Caco-2 (cell line): Measurements from ENCODE around the gene BAHCC1. TPM values are rescaled to one million over a fixed set of nuclear protein-coding genes. Genes with fewer than 3 reads are reported as not detected.

Experiments
- BruUV-seq: library from RNA; stranded (reverse); fragments of 400-500 nt; replicated peaks from 2 replicates; lab custom pipeline; 2021; lab: Mats Ljungman, UMichigan
- CTCF ChIA-PET: fragments of 300-600 bp; sonication (Branson Sonifier 250); formaldehyde crosslinking; loops from one replicate; lab custom pipeline; 2022; ENCODE audit warnings: antibody characterized with exemption; lab: Charles Lee
- POLR2A ChIA-PET: fragments of 300-600 bp; sonication (Branson Sonifier 250); formaldehyde crosslinking; loops from one replicate; lab custom pipeline; 2022; ENCODE audit warnings: antibody characterized with exemption; lab: Charles Lee
- DNase-seq, 2 experiments: peaks; one replicate each; pipeline versions ENCODE4 v3.0.0 to v3.0.0-alpha.2; 2020 to 2022
- H3K27me3 ChIP-seq: replicated peaks from 2 replicates; pipeline ENCODE4 v1.6.0; 2011; ENCODE audit warnings: low read length; ENCODE audit not compliant: control insufficient read depth, insufficient read depth
- H3K36me3 ChIP-seq: 2 replicates; pipeline ENCODE4 v1.5.1; 2011; ENCODE audit warnings: low read length; ENCODE audit not compliant: control insufficient read depth, insufficient read depth
- H3K4me1 ChIP-seq: fragments of 250-450 bp; sonication (Bioruptor Pico); 2 replicates; pipeline ENCODE4 v1.5.1; 2020; ENCODE audit warnings: mild to moderate bottlenecking
- H3K4me3 ChIP-seq: 2 replicates; pipeline ENCODE4 v1.5.1; 2011; ENCODE audit warnings: low read depth, mild to moderate bottlenecking, control low read depth, low read length
- H3K9me3 ChIP-seq: fragments of 250-450 bp; sonication (Bioruptor Pico); 2 replicates; pipeline ENCODE4 v1.5.1; 2020; ENCODE audit warnings: mild to moderate bottlenecking, moderate library complexity
- H3K27ac Mint-ChIP-seq: one replicate; pipeline ENCODE4 v1.8.0; 2022; ENCODE audit warnings: mixed read lengths; ENCODE audit not compliant: unreplicated experiment
- H3K27me3 Mint-ChIP-seq: one replicate; pipeline ENCODE4 v1.8.0; 2022; ENCODE audit warnings: mixed read lengths; ENCODE audit not compliant: insufficient read depth, unreplicated experiment
- H3K36me3 Mint-ChIP-seq: one replicate; pipeline ENCODE4 v1.8.0; 2022; ENCODE audit warnings: mild to moderate bottlenecking, mixed read lengths; ENCODE audit not compliant: insufficient read depth, unreplicated experiment
- H3K4me1 Mint-ChIP-seq: one replicate; pipeline ENCODE4 v1.8.0; 2022; ENCODE audit warnings: low read depth, mixed read lengths; ENCODE audit not compliant: unreplicated experiment
- H3K4me3 Mint-ChIP-seq: one replicate; pipeline ENCODE4 v1.8.0; 2022; ENCODE audit warnings: mild to moderate bottlenecking, moderate library complexity, mixed read lengths; ENCODE audit not compliant: unreplicated experiment
- H3K9me3 Mint-ChIP-seq: one replicate; pipeline ENCODE4 v1.8.0; 2022; ENCODE audit warnings: mixed read lengths; ENCODE audit not compliant: unreplicated experiment
- CTCF ChIP-seq, 2 experiments: fragments of 200-600 bp in 1 of 2; IDR thresholded peaks; 1 replicate in 1 of 2; 2 replicates in 1 of 2; pipeline versions ENCODE4 v1.5.1 to v1.8.0; 2011 to 2022; ENCODE audit warnings: antibody characterized with exemption in 1 of 2, control low read depth in 1 of 2, inconsistent platforms in 1 of 2, low read depth in 1 of 2, low read length in 1 of 2, mild to moderate bottlenecking in 1 of 2, moderate library complexity in 1 of 2; ENCODE audit not compliant: insufficient read depth in 1 of 2, severe bottlenecking in 1 of 2, unreplicated experiment in 1 of 2
- intact Hi-C: fragments of 100-400 bp; cut with micrococcal nuclease; formaldehyde crosslinking; loops from one replicate; pipeline ENCODE4 v1.10.0; 2022; ENCODE audit not compliant: unreplicated experiment
- total RNA-seq: library from RNA; stranded (reverse); gene quantifications from 2 replicates; pipeline ENCODE4 v1.2.3, GENCODE V29; 2022

BAHCC1 gene
- total RNA-seq, 1 experiment from 2014 or later: 10.2 TPM

DNA sequence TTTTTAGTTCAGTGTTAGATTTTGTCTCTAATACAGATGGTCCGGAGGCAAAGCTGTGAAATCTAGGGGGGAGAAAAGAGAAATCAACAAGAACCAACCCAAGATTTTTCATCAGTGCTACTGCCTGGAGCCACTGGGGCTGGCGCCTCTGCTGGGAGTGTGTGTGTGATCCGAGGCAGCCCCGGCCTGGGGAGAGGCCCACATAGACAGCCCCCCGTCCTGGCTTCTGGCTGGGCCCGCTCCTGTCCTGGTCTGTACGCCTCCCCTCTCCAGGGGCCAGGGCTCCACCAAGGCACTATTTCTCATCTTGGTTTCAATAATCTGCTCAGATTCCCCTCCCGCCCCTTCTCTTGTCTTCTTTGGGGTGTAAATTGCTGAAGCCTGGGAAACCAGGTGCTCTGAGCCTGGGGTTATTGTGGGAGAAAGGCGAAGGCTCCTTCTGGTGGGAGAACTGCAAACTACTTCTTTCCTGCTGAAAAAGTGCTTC, 7.8 kb downstream of the BAHCC1 start:
- no peak overlapping the region for H3K4me3 ChIP-seq
- ChIA-PET CTCF (no interaction called here), POLR2A (interaction anchor here (0.6 to 0.7 kb wide), 2 partner anchors 8 to 94 kb away, joined by 3 to 7 read pairs; no protein-coding TSS in a partner anchor)
- intact Hi-C loops: no loop called here
- H3K9me3 ChIP-seq: no peaks in the 10 kb centered on the region
- Mint-ChIP-seq H3K27me3 (no peaks in the 10 kb centered on the region), H3K4me1 (peaks cover 14% of the 10 kb centered on the region), H3K27ac (peak overlapping the region; percentile 64), H3K9me3 (no peaks in the 10 kb centered on the region), H3K36me3 (peaks cover 4% of the 10 kb centered on the region), H3K4me3 (no peak overlapping the region)
- no peak for DNase-seq
- H3K36me3 ChIP-seq: no peaks in the 10 kb centered on the region; the same call in 1 of the 2 replicates
- peaks cover 11% of the 10 kb centered on the region; the same call in 1 of the 2 replicates for H3K4me1 ChIP-seq
- BruUV-seq: no TSS peak
- no peaks in the 10 kb centered on the region for H3K27me3 ChIP-seq
- no peak for TF ChIP-seq CTCF (IDR thresholded peaks at IDR 0.05; ENCODE audit: insufficient read depth in 1 of 2, low read depth in 1 of 2, low read length in 1 of 2, severe bottlenecking in 1 of 2, unreplicated experiment in 1 of 2)

GRCh38 chr17:81403671-81404534, 8.6 kb downstream of the BAHCC1 start:
- peaks cover 9% of the 10 kb centered on the region; the same call in 1 of the 2 replicates for H3K4me1 ChIP-seq
- intact Hi-C loops: no loop called here
- Mint-ChIP-seq H3K27ac (no peak overlapping the region), H3K36me3 (peaks cover 5% of the 10 kb centered on the region), H3K4me1 (peaks cover 14% of the 10 kb centered on the region), H3K9me3 (no peaks in the 10 kb centered on the region), H3K4me3 (no peak overlapping the region), H3K27me3 (no peaks in the 10 kb centered on the region)
- no peaks in the 10 kb centered on the region for H3K27me3 ChIP-seq
- CTCF ChIA-PET: interaction anchor here (0.7 to 1.2 kb wide), 2 partner anchors 9 to 1662 kb away, joined by 3 read pairs; partner anchors contain the start of gene BAHCC1
- POLR2A ChIA-PET: interaction anchor here (0.7 kb wide), 1 partner anchor 95 kb away, joined by 7 read pairs; no protein-coding TSS in a partner anchor
- DNase-seq: no peak
- no TSS peak for BruUV-seq
- H3K9me3 ChIP-seq: no peaks in the 10 kb centered on the region
- no peak for TF ChIP-seq CTCF (IDR thresholded peaks at IDR 0.05; ENCODE audit: insufficient read depth in 1 of 2, low read depth in 1 of 2, low read length in 1 of 2, severe bottlenecking in 1 of 2, unreplicated experiment in 1 of 2)
- no peaks in the 10 kb centered on the region; the same call in 1 of the 2 replicates for H3K36me3 ChIP-seq
- no peak overlapping the region for H3K4me3 ChIP-seq

- POLR2A ChIA-PET: no interaction called here
These were observed 9.4 kb downstream of the BAHCC1 start for GRCh38 chr17:81404558-81405165.

More at GRCh38 chr17:81404558-81405165, 9.4 kb downstream of the BAHCC1 start:
- no peaks in the 10 kb centered on the region for H3K9me3 Mint-ChIP-seq
- Histone ChIP-seq H3K4me3 (no peak overlapping the region), H3K27me3 (no peaks in the 10 kb centered on the region), H3K36me3 (no peaks in the 10 kb centered on the region; the same call in 1 of the 2 replicates), H3K4me1 (peaks cover 9% of the 10 kb centered on the region; the same call in 1 of the 2 replicates), H3K9me3 (no peaks in the 10 kb centered on the region)
- CTCF ChIA-PET: interaction anchor here (1.2 kb wide), 1 partner anchor 10 kb away, joined by 3 read pairs; the partner anchor contains the start of gene BAHCC1
- TF ChIP-seq CTCF (IDR thresholded peaks at IDR 0.05; ENCODE audit: insufficient read depth in 1 of 2, low read depth in 1 of 2, low read length in 1 of 2, severe bottlenecking in 1 of 2, unreplicated experiment in 1 of 2): no peak
- H3K27ac Mint-ChIP-seq: no peak overlapping the region
- no peak for DNase-seq
- peaks cover 5% of the 10 kb centered on the region for H3K36me3 Mint-ChIP-seq
- no TSS peak for BruUV-seq
- no peak overlapping the region for H3K4me3 Mint-ChIP-seq
- no peaks in the 10 kb centered on the region for H3K27me3 Mint-ChIP-seq
- peaks cover 14% of the 10 kb centered on the region for H3K4me1 Mint-ChIP-seq
- intact Hi-C loops: no loop called here
